HL-60 (cell line): ENCODE measurements around the gene KIAA1671.

Experiments
- POLR2AphosphoS5 ChIP-seq: IDR thresholded peaks from 2 replicates; pipeline ENCODE4 v1.6.1; 2012; ENCODE audit warnings: low read depth
- TF ChIP-seq, protein P1 (sequence below): IDR thresholded peaks from one replicate; pipeline ENCODE4 v1.5.1; 2011; ENCODE audit warnings: low read length, control low read depth, inconsistent platforms; ENCODE audit not compliant: insufficient read depth
- TF ChIP-seq, protein P2 (sequence below): IDR thresholded peaks from 2 replicates; pipeline ENCODE4 v1.6.1; 2012; ENCODE audit warnings: low read depth; ENCODE audit not compliant: insufficient replicate concordance

DNA sequence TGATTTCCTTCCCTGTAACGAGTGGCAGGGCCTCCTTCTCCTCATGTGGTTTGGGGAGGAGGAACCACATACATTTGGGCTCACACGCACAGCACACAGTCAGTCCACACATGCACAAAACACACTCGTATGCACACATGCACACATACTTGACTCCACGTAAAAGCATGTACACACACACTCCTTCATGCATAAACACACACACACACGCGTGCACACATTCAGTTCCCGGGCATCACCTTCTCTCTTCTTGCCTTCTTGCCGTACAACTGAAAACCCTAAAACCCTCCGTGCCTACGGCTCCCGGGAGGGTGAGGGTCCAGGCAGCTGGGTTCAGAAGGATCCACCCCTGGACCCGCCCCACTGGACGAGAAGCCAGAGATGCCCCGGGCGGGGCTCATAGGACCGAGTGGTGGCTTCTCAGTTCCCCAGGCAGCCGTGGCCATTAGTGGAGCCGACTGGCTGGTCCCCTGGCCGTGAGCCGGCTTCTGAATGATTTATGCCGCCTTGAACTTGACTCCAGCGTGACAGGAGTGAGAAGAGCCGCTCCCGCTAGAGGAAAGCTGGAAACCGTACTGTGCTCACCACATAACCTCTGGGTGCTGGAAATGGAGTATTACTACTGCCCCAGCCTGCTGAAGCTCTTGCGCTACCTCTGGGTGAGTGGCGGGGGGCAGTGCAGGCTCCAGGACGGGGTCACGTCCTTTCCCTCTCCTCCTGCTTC, 117.4 kb downstream of the KIAA1671 start:
- TF ChIP-seq, protein P1, sequence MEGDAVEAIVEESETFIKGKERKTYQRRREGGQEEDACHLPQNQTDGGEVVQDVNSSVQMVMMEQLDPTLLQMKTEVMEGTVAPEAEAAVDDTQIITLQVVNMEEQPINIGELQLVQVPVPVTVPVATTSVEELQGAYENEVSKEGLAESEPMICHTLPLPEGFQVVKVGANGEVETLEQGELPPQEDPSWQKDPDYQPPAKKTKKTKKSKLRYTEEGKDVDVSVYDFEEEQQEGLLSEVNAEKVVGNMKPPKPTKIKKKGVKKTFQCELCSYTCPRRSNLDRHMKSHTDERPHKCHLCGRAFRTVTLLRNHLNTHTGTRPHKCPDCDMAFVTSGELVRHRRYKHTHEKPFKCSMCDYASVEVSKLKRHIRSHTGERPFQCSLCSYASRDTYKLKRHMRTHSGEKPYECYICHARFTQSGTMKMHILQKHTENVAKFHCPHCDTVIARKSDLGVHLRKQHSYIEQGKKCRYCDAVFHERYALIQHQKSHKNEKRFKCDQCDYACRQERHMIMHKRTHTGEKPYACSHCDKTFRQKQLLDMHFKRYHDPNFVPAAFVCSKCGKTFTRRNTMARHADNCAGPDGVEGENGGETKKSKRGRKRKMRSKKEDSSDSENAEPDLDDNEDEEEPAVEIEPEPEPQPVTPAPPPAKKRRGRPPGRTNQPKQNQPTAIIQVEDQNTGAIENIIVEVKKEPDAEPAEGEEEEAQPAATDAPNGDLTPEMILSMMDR = no peak
- TF ChIP-seq, protein P2, sequence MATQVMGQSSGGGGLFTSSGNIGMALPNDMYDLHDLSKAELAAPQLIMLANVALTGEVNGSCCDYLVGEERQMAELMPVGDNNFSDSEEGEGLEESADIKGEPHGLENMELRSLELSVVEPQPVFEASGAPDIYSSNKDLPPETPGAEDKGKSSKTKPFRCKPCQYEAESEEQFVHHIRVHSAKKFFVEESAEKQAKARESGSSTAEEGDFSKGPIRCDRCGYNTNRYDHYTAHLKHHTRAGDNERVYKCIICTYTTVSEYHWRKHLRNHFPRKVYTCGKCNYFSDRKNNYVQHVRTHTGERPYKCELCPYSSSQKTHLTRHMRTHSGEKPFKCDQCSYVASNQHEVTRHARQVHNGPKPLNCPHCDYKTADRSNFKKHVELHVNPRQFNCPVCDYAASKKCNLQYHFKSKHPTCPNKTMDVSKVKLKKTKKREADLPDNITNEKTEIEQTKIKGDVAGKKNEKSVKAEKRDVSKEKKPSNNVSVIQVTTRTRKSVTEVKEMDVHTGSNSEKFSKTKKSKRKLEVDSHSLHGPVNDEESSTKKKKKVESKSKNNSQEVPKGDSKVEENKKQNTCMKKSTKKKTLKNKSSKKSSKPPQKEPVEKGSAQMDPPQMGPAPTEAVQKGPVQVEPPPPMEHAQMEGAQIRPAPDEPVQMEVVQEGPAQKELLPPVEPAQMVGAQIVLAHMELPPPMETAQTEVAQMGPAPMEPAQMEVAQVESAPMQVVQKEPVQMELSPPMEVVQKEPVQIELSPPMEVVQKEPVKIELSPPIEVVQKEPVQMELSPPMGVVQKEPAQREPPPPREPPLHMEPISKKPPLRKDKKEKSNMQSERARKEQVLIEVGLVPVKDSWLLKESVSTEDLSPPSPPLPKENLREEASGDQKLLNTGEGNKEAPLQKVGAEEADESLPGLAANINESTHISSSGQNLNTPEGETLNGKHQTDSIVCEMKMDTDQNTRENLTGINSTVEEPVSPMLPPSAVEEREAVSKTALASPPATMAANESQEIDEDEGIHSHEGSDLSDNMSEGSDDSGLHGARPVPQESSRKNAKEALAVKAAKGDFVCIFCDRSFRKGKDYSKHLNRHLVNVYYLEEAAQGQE = no peak
- no peak for TF ChIP-seq POLR2AphosphoS5
